Keratinocyte (primary cell): ENCODE measurements around the gene LCTL. TPM values are rescaled to one million over a fixed set of nuclear protein-coding genes. Genes with fewer than 3 reads are reported as not detected.

ENCODE experiments used
- DNase-seq: peaks from one replicate; pipeline ENCODE4 v3.0.0-alpha.2; 2011; ENCODE audit warnings: low read depth, missing footprints, low spot score
- FAIRE-seq: peaks from 2 replicates; lab custom pipeline; 2011; peaks lifted over from hg19 to GRCh38; lab: Jason Lieb, UNC
- H2AFZ ChIP-seq: 2 replicates; pipeline ENCODE4 v1.6.0; 2012; ENCODE audit warnings: low read length, control low read depth, inconsistent platforms; ENCODE audit not compliant: control insufficient read depth
- H3K27ac ChIP-seq: 2 replicates; pipeline ENCODE4 v1.5.1; 2011; ENCODE audit warnings: low read length; ENCODE audit not compliant: control insufficient read depth, insufficient read depth
- H3K27me3 ChIP-seq: 3 replicates; pipeline ENCODE4 v1.6.0; 2011; ENCODE audit warnings: low read length; ENCODE audit not compliant: control insufficient read depth, insufficient read depth; ENCODE audit errors: extremely low read depth
- H3K36me3 ChIP-seq, 2 experiments: 2 replicates in 1 of 2; 3 replicates in 1 of 2; pipeline ENCODE4 v1.5.1; 2011; ENCODE audit warnings: low read length in 2 of 2, mild to moderate bottlenecking in 1 of 2; ENCODE audit not compliant: control insufficient read depth in 2 of 2, insufficient read depth in 2 of 2; ENCODE audit errors: extremely low read depth in 1 of 2
- H3K4me1 ChIP-seq: 3 replicates; pipeline ENCODE4 v1.5.1; 2011; ENCODE audit warnings: low read length; ENCODE audit not compliant: control insufficient read depth, insufficient read depth; ENCODE audit errors: extremely low read depth
- H3K4me2 ChIP-seq: 3 replicates; pipeline ENCODE4 v1.6.0; 2011; ENCODE audit warnings: low read depth, low read length; ENCODE audit not compliant: control insufficient read depth, insufficient read depth; ENCODE audit errors: extremely low read depth
- H3K4me3 ChIP-seq, 3 experiments: fragments of 200-600 bp in 1 of 3; sonication (generic) in 1 of 3; 2 replicates in 2 of 3; 3 replicates in 1 of 3; pipeline ENCODE4 v1.5.1; 2011 to 2016; ENCODE audit warnings: low read length in 3 of 3, mild to moderate bottlenecking in 3 of 3, control low read depth in 2 of 3, inconsistent platforms in 1 of 3, low read depth in 1 of 3, mixed read lengths in 1 of 3, mixed run types in 1 of 3, moderate library complexity in 1 of 3; ENCODE audit not compliant: control insufficient read depth in 2 of 3, insufficient read depth in 2 of 3; ENCODE audit errors: extremely low read depth in 1 of 3
- H3K79me2 ChIP-seq: 2 replicates; pipeline ENCODE4 v1.6.0; 2012; ENCODE audit warnings: low read length; ENCODE audit not compliant: control insufficient read depth, insufficient read depth
- H3K9ac ChIP-seq: 3 replicates; pipeline ENCODE4 v1.6.0; 2011; ENCODE audit warnings: low read length; ENCODE audit not compliant: control insufficient read depth, insufficient read depth; ENCODE audit errors: extremely low read depth
- H3K9me1 ChIP-seq: 3 replicates; pipeline ENCODE4 v1.6.0; 2011; ENCODE audit warnings: low read length; ENCODE audit not compliant: control insufficient read depth, insufficient read depth; ENCODE audit errors: extremely low read depth
- H3K9me3 ChIP-seq: 2 replicates; pipeline ENCODE4 v1.5.1; 2012; ENCODE audit warnings: low read depth, low read length; ENCODE audit not compliant: control insufficient read depth
- H4K20me1 ChIP-seq: 3 replicates; pipeline ENCODE4 v1.6.0; 2011; ENCODE audit warnings: low read length; ENCODE audit not compliant: control insufficient read depth, insufficient read depth; ENCODE audit errors: extremely low read depth
- CTCF ChIP-seq, 3 experiments: IDR thresholded peaks in 1 of 3; conservative IDR thresholded peaks in 1 of 3; optimal IDR thresholded peaks in 1 of 3; 2 replicates in 2 of 3; 3 replicates in 1 of 3; pipeline versions ENCODE3 to v1.5.1; 2011; ENCODE audit warnings: low read length in 3 of 3, mild to moderate bottlenecking in 3 of 3, moderate library complexity in 2 of 3, control low read depth in 1 of 3, inconsistent platforms in 1 of 3; ENCODE audit not compliant: insufficient read depth in 2 of 3; ENCODE audit errors: extremely low read depth in 1 of 3
- EZH2 ChIP-seq: IDR thresholded peaks from one replicate; pipeline ENCODE4 v1.6.1; 2012; ENCODE audit warnings: inconsistent platforms, mild to moderate bottlenecking, low read length, moderate library complexity
- dilution Hi-C: fragments of 300-500 bp; cut with MboI; formaldehyde crosslinking; loops from one replicate; pipeline ENCODE4 v1.7.0; 2020; ENCODE audit warnings: low sequenced_read_pairs; ENCODE audit not compliant: extremely low pct_ligation_motif_present
- polyA plus RNA-seq, 5 experiments: library from polyadenylated mRNA; depleted of rRNA in 3 of 5; stranded (reverse) in 3 of 5; stranded (forward) in 1 of 5; unstranded in 1 of 5; fragments of >200 nt; gene quantifications; 1 replicate in 1 of 5; 2 replicates in 3 of 5; 3 replicates in 1 of 5; pipeline versions ENCODE4 v1.2.1 to v1.2.3, GENCODE V29; 2011 to 2012; ENCODE audit warnings: missing spikeins in 2 of 5, low read depth in 1 of 5, low replicate concordance in 1 of 5
- small RNA-seq, 3 experiments: library from RNA; depleted of rRNA; stranded (forward); fragments of <200 nt; gene quantifications; one replicate each; pipeline ENCODE3, GENCODE V24; 2012; ENCODE audit warnings: low read depth in 3 of 3, low replicate concordance in 1 of 3; ENCODE audit not compliant: insufficient read length in 3 of 3

LCTL gene
- polyA plus RNA-seq, 1 donor (not counting 4 experiments of a cell fraction or from before 2014, with no cell fraction given), result 0.38 TPM

- peaks cover 44% of the 10 kb centered on the region for H3K79me2 ChIP-seq
- no peak overlapping the region for H3K9ac ChIP-seq
- TF ChIP-seq CTCF (optimal IDR thresholded peaks at IDR 0.05 in 1 of 3, IDR thresholded peaks at IDR 0.05 in 1 of 3, conservative IDR thresholded peaks at IDR 0.05 in 1 of 3; ENCODE audit: extremely low read depth in 1 of 3, insufficient read depth in 2 of 3, low read length in 3 of 3) (peak in 1 of 3 experiments; percentile 26), EZH2 (no peak)
- dilution Hi-C loops, result no loop called here
- FAIRE-seq (no peak), DNase-seq (no peak)
- no peak overlapping the region for H3K27ac ChIP-seq
- H2AFZ ChIP-seq, result no peak overlapping the region
- H3K4me1 ChIP-seq, result peaks cover 14% of the 10 kb centered on the region
- peaks cover 27 to 49% of the 10 kb centered on the region in 2 experiments for H3K36me3 ChIP-seq
- no peak overlapping the region for H3K4me2 ChIP-seq
- no peaks in the 10 kb centered on the region for H3K9me3 ChIP-seq
- H3K9me1 ChIP-seq, result no peaks in the 10 kb centered on the region
- no peak overlapping the region for H3K4me3 ChIP-seq
- H3K27me3 ChIP-seq, result no peaks in the 10 kb centered on the region
- peaks cover 19% of the 10 kb centered on the region for H4K20me1 ChIP-seq
Measured at GRCh38 chr15:66498501-66499386, 67.1 kb downstream of the LCTL start.

Small RNA genes lying within 50 kb of the gene (small RNA-seq; reads per million reads assigned to genes)
- gene RF01159 (0 reads per million in 3 experiments), gene SNORD16 (0 reads per million in 3 experiments), gene SNORD18A (0 reads per million in 3 experiments), gene SNORD18B (0 reads per million in 3 experiments), gene SNORD18C (0 reads per million in 3 experiments)

Other genes with a start within 250 kb of the LCTL start
- gene TIPIN, start 209.3 kb downstream of the LCTL start, polyA plus RNA-seq, result 3.4 to 11.9 TPM (median 9.3 TPM) in 3 replicates
- gene MAP2K1, start 179.1 kb downstream of the LCTL start, polyA plus RNA-seq, result 44.4 to 73.8 TPM (median 73.2 TPM) in 3 replicates
- 9.6 to 20.6 TPM (median 16.1 TPM) in 3 replicates for gene SNAPC5, start 68.2 kb downstream of the LCTL start, polyA plus RNA-seq
- gene RPL4, start 61.1 kb downstream of the LCTL start, polyA plus RNA-seq, result 4,775 to 5,343 TPM (median 4,989 TPM) in 3 replicates
- 15.6 to 34.9 TPM (median 17.8 TPM) in 3 replicates for gene ZWILCH, start 60.7 kb downstream of the LCTL start, polyA plus RNA-seq
- 0.01 to 0.04 TPM (median 0.03 TPM) in 3 replicates for gene SMAD6, start 136.2 kb upstream of the LCTL start, polyA plus RNA-seq